Measurements from ENCODE around the gene ZBTB20.

The ZBTB20 gene

DNA sequence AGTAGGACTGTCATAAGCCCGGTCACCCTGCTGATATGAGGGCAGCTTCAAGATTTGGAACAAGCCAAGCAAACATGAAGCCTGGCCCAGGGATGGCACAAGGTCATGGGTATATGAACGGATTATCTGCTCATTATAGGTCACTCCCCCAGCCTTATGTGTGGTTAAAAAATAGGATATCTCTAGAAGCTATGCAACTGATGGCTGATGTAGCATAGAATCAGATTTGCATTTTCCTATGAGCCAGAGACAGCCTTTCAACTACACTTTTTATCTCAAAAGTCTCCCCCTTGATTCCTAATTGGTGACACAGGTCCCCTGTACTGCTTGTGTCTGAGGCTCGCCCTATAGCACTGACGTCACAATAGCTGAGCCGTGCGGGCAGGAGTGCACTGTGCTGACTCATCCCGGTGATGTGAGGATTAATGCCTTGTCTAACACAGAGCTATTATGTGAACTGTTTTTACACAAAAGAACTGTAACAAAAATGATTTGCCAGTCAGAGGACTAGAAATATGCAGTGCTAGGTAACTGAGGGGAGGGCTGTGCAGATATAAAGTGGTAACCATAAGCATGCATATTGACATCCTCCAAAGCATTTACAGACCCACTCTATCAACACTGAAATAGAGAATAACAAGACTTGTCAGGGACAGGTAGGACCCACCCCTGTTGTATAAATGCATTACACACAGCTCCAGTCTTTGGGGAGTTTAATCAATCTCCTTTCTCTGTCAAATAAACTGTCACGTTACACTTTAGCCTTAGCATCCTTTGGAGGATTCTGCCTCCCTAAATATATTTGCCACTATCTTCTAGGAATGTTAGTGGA lies 648.3 kb downstream of the ZBTB20 start:
- Histone ChIP-seq H3K27me3 (no peaks in the 10 kb centered on the region), H3K4me3 (ENCODE audit: low read depth, low read length) (peak overlapping the region; percentile 25), H3K36me3 (no peaks in the 10 kb centered on the region), H3K4me1 (peaks cover 10% of the 10 kb centered on the region), H3K9me3 (no peaks in the 10 kb centered on the region)
- TF ChIP-seq, protein P1, sequence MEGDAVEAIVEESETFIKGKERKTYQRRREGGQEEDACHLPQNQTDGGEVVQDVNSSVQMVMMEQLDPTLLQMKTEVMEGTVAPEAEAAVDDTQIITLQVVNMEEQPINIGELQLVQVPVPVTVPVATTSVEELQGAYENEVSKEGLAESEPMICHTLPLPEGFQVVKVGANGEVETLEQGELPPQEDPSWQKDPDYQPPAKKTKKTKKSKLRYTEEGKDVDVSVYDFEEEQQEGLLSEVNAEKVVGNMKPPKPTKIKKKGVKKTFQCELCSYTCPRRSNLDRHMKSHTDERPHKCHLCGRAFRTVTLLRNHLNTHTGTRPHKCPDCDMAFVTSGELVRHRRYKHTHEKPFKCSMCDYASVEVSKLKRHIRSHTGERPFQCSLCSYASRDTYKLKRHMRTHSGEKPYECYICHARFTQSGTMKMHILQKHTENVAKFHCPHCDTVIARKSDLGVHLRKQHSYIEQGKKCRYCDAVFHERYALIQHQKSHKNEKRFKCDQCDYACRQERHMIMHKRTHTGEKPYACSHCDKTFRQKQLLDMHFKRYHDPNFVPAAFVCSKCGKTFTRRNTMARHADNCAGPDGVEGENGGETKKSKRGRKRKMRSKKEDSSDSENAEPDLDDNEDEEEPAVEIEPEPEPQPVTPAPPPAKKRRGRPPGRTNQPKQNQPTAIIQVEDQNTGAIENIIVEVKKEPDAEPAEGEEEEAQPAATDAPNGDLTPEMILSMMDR (IDR thresholded peaks at IDR 0.05; ENCODE audit: low read depth, low read length) = no peak
- DNase-seq = peak; percentile 75

DNA sequence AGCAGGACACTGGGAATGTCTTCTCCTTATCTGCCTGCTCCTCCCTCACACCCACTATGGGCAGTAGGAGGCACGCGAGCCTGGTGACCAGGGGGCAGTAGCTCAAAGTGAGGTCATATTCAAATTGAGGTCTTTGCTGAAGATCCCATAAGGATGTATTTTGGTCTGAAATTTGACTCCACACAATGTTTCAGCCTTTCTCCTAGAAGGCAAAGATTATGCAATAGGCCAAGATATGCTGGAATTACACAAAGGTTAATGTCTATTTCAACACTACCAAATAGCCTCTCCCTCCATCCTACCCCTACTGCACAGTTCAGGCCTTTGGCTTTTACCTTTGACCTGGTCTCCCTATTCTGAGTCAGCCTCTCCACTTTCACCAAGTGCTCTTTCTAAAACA lies 650.2 kb downstream of the ZBTB20 start:
- peaks cover 10% of the 10 kb centered on the region for H3K4me1 ChIP-seq
- DNase-seq = no peak
- no peaks in the 10 kb centered on the region for H3K27me3 ChIP-seq
- no peaks in the 10 kb centered on the region for H3K36me3 ChIP-seq
- TF ChIP-seq, protein P1 (IDR thresholded peaks at IDR 0.05; ENCODE audit: low read depth, low read length) = no peak
- H3K4me3 ChIP-seq (ENCODE audit: low read depth, low read length) = no peak overlapping the region
- H3K9me3 ChIP-seq = no peaks in the 10 kb centered on the region

DNA sequence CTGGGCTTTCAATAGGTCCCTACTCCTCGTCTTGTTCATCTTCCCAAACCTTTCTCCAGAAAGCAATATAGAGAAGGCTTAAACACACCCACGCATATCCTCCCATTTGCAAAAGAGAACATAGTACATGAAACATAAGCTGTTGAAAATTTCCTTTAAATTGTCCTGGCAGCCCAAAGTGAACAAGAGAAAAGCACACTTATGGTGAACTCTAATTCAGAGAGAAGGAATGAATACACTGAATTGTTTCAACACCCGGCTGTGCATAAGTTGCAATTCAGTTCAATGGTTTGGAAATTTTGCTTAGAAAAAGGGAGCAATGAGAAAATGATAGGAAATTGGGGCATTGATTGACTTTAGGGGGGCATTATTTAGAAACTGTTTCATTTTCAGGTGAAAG lies 650.6 kb downstream of the ZBTB20 start:
- H3K9me3 ChIP-seq = no peaks in the 10 kb centered on the region
- no peaks in the 10 kb centered on the region for H3K36me3 ChIP-seq
- no peaks in the 10 kb centered on the region for H3K27me3 ChIP-seq
- no peak for DNase-seq
- TF ChIP-seq, protein P1 (IDR thresholded peaks at IDR 0.05; ENCODE audit: low read depth, low read length) = no peak
- H3K4me1 ChIP-seq = peaks cover 10% of the 10 kb centered on the region
- H3K4me3 ChIP-seq (ENCODE audit: low read depth, low read length) = no peak overlapping the region

DNA sequence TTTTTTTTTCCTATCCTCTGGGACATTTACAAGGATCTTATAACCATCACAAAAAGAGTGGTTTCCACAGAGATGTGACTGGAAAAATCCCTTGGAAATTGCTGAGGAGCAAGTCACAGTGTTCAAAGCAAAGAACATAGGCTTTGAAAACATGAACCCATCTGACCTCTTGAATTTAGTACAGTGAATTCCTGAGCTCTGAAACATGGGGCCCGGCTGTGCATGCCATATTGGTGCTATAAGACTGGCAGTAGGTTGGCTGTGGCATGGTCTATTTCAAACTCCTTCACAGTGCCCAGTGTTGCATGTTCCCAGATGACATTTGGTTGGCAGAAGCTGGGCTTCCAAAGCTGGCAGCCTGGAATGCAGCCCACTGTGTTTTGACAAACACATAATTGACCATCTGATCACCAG lies 651.1 kb downstream of the ZBTB20 start:
- Histone ChIP-seq H3K36me3 (no peaks in the 10 kb centered on the region), H3K4me3 (ENCODE audit: low read depth, low read length) (no peak overlapping the region), H3K4me1 (peaks cover 10% of the 10 kb centered on the region), H3K27me3 (no peaks in the 10 kb centered on the region), H3K9me3 (no peaks in the 10 kb centered on the region)
- TF ChIP-seq, protein P1 (IDR thresholded peaks at IDR 0.05; ENCODE audit: low read depth, low read length) = no peak
- no peak for DNase-seq

DNA sequence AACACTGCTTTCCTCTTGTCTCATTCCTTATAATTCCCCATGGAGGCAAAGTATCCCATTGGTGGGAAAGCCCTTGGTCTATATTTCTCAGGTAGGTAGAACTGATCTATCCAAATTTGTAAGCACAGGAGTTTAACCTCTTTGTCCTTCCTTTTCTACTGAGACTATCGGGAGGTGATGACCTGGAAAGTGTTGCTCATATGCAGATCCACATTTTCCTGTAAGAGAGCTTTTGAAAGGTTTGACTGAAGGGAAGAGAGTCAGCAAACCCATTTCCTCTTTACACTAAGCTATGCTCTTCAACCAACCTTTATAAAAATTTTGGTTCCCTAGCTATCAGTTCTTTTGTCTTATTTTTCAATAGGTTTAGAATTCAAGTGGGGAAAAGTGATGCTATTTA lies 652.6 kb downstream of the ZBTB20 start:
- Histone ChIP-seq H3K27me3 (no peaks in the 10 kb centered on the region), H3K4me1 (peaks cover 10% of the 10 kb centered on the region), H3K4me3 (ENCODE audit: low read depth, low read length) (no peak overlapping the region), H3K9me3 (no peaks in the 10 kb centered on the region), H3K36me3 (no peaks in the 10 kb centered on the region)
- DNase-seq = no peak
- TF ChIP-seq, protein P1 (IDR thresholded peaks at IDR 0.05; ENCODE audit: low read depth, low read length) = no peak

DNA sequence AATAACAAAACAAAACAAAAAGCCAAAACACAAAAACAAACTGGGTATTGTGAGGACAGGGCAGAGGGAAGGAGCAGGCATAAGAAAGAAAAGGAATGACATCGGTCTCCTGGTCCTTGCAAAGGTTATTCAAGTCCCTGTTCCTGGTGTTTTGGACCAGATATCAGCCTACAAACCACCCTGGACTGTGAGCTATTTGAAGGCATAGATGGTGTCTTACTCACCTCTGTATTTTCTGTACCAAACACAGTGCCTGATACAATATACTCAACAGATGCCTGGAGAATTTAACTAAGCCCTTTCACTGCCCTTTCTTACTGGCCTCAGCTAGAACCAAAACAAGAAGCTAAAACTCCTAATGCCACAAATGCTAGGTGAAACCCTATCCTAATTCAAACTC lies 656.3 kb downstream of the ZBTB20 start:
- H3K27me3 ChIP-seq = no peaks in the 10 kb centered on the region
- no peak for DNase-seq
- H3K36me3 ChIP-seq = no peaks in the 10 kb centered on the region
- H3K4me3 ChIP-seq (ENCODE audit: low read depth, low read length) = no peak overlapping the region
- TF ChIP-seq, protein P1 (IDR thresholded peaks at IDR 0.05; ENCODE audit: low read depth, low read length) = no peak
- H3K4me1 ChIP-seq = no peaks in the 10 kb centered on the region
- H3K9me3 ChIP-seq = no peaks in the 10 kb centered on the region
